Right cardiac atrium (tissue), 5 donors: ENCODE measurements around the gene EHBP1. TPM values are rescaled to one million over a fixed set of nuclear protein-coding genes. Genes with fewer than 3 reads are reported as not detected.

Source experiments
- ATAC-seq, 2 donors: fragments of 200-7000 bp; cut with Tn5 transposase; one replicate each; pipeline versions ENCODE4 v1.8.0 to v1.9.1; 2020; ENCODE audit warnings: moderate library complexity in 2 of 2, mild to moderate bottlenecking in 1 of 2
- DNase-seq, 3 donors: peaks; one replicate each; pipeline ENCODE4 v3.0.0-alpha.2; 2020
- H3K27ac ChIP-seq: one replicate; pipeline ENCODE4 v1.5.1; 2013; ENCODE audit warnings: mild to moderate bottlenecking, low read length, control low read depth, moderate library complexity
- H3K27me3 ChIP-seq: one replicate; pipeline ENCODE4 v1.6.1; 2013; ENCODE audit not compliant: control insufficient read depth, insufficient read depth
- H3K4me1 ChIP-seq: one replicate; pipeline ENCODE4 v1.6.1; 2013; ENCODE audit warnings: low read length; ENCODE audit not compliant: control insufficient read depth, insufficient read depth
- H3K4me3 ChIP-seq: one replicate; pipeline ENCODE4 v1.5.1; 2013; ENCODE audit warnings: low read length, control low read depth
- H3K9me3 ChIP-seq: one replicate; pipeline ENCODE4 v1.6.1; 2013; ENCODE audit warnings: low read length; ENCODE audit not compliant: control insufficient read depth
- WGBS: extraction: QIAGEN DNeasy Blood & Tissue Kit; methylation state at CpG from one replicate; pipeline ENCODE4 v1.1.7; 2013; 5-methylcytosine and 5-hydroxymethylcytosine counted together
- intact Hi-C, 4 donors: fragments of 100-400 bp; cut with DNase I; formaldehyde crosslinking; loops; one replicate each; pipeline versions ENCODE4 v1.11.0 to v1.14.0; 2022 to 2023
- polyA plus RNA-seq: library from polyadenylated mRNA; stranded (reverse); fragments of 200-250 nt; gene quantifications from one replicate; pipeline ENCODE4 v1.2.3, GENCODE V29; 2013
- total RNA-seq, 4 donors: library from RNA; stranded (reverse); fragmentation: NEBNext Ultra II Directional; extraction: Animal tissue kit (Norgen Biotek cat#: 25700); gene quantifications; one replicate each; pipeline ENCODE4 v1.2.1, GENCODE V29; 2021
- donor health status: healthy with polysubstance abuse.
- donor health status: DM: no; HTN: yes; CAD: no.
- donor health status: DM: no; HTN: no; CAD: no.
- donor health status: DM: no; HTN: yes; CAD: no; lungs with severe emphysema.
- donor health status: DM: yes; HTN: yes; CAD: no.

The EHBP1 gene
- total and polyA plus RNA-seq, 5 donors = 13.5 to 37.5 (median 33.2) TPM

DNA sequence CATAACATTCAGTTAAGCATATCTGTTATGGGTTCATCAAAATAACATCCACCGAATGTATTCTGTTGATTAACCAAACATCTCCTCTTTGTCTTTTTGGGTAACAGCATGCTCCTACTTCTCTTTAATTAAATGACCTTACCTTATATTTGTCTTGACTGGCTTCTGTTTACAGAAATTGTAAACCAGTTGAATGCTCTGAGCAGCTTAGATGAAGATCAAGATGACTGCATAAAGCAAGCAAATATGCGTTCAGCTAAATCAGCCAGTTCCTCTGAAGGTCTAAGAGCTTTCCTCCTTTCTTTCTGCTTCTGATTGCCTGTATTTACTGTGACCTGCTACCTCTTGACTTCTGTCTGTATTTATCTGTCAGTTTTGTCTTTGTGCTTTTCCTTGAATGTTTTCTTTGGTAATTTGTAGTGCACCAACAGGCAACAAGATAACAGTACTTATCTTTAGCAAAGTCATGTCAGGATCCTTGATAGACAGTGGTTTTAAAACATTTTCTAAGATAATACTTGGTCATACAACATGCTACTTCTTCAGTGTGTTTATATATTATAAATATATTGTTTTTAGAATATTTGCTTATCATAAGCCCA is 152.8 kb downstream of the EHBP1 start:
- 92% methylated on average over 2 of the region's 2 CpGs for WGBS
- intact Hi-C loops = no loop called here

DNA sequence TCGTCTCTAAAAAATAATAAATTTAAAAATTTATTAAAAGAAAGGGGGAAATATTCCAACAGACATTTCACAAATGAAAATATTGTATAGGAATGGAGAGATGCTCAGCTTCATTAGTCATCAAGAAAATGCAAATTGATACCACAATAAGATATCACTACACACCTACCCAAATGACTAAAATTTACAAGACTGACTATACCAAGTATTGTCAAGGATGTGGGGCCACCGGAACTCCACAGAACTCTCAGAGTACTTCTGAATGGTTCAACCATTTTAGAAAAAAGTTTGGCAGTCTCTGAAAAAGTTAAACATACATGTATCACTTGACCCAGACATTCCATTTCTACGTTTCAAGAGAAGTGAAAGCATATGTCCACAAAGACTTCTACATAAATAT is 163.4 kb downstream of the EHBP1 start:
- no peak for ATAC-seq
- 90% methylated on average over 3 of the region's 3 CpGs for WGBS
- H3K27me3 ChIP-seq = no peaks in the 10 kb centered on the region
- no peaks in the 10 kb centered on the region for H3K9me3 ChIP-seq
- no peak overlapping the region for H3K27ac ChIP-seq
- intact Hi-C loops = no loop called here
- no peak overlapping the region for H3K4me3 ChIP-seq
- H3K4me1 ChIP-seq = no peaks in the 10 kb centered on the region
- no peak for DNase-seq

More for the DNA sequence above, 152.8 kb downstream of the EHBP1 start:
- Histone ChIP-seq H3K4me3 (no peak overlapping the region), H3K4me1 (no peaks in the 10 kb centered on the region), H3K9me3 (no peaks in the 10 kb centered on the region), H3K27me3 (no peaks in the 10 kb centered on the region), H3K27ac (no peak overlapping the region)
- DNase-seq (no peak), ATAC-seq (no peak)

GRCh38 chr2:62870966-62871365 is 165.5 kb downstream of the EHBP1 start:
- no peak overlapping the region for H3K4me3 ChIP-seq
- DNase-seq (no peak), ATAC-seq (no peak)
- H3K4me1 ChIP-seq = no peaks in the 10 kb centered on the region
- 98% methylated on average over 1 of the region's 1 CpG for WGBS
- H3K27ac ChIP-seq = no peak overlapping the region
- intact Hi-C loops = no loop called here
- H3K9me3 ChIP-seq = no peaks in the 10 kb centered on the region
- H3K27me3 ChIP-seq = no peaks in the 10 kb centered on the region

DNA sequence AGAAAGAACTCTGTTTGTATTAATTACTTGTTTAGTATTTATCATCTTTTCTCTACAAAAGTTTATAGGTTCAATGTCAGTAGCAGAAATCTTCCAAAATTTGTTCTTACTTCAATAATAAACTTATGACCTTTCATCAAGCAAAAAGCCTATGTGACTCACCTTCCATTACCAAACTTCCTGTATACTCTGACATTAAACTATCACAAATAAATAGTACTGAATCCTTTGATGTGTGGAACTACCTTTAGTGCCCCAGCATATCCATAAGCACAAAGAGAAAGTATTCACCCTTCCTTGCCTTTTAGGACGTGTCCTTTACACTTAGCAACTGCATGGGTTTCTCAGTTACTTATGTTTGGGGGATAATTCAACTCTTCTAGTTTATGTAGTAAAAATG is 166.0 kb downstream of the EHBP1 start:
- no peak overlapping the region for H3K27ac ChIP-seq
- DNase-seq (no peak), ATAC-seq (no peak)
- H3K27me3 ChIP-seq = no peaks in the 10 kb centered on the region
- H3K9me3 ChIP-seq = no peaks in the 10 kb centered on the region
- no peaks in the 10 kb centered on the region for H3K4me1 ChIP-seq
- WGBS = 97% methylated on average over 1 of the region's 1 CpG
- intact Hi-C loops = no loop called here
- H3K4me3 ChIP-seq = no peak overlapping the region

DNA sequence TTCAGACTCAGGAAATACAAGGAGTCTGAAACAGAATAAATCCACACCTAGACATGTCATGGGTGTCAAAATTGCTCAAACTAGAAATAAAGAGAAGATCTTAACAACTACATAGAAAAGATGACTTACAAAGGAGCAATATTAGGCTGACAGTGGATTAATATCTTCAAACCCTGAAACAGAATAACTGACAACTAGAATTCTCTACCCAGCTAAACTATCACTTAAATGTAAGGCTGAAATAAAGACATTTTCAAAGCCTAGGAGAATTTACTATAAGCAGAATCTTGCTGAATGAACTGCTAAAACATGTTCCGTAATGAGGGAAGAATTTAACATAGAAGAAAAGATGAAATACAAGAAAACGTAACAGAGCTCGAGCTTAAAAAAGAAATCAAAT is 168.1 kb downstream of the EHBP1 start:
- Histone ChIP-seq H3K9me3 (no peaks in the 10 kb centered on the region), H3K27ac (no peak overlapping the region), H3K4me3 (no peak overlapping the region), H3K4me1 (no peaks in the 10 kb centered on the region), H3K27me3 (no peaks in the 10 kb centered on the region)
- DNase-seq (no peak), ATAC-seq (no peak)
- intact Hi-C loops = no loop called here
- WGBS = 97% methylated on average over 3 of the region's 3 CpGs

DNA sequence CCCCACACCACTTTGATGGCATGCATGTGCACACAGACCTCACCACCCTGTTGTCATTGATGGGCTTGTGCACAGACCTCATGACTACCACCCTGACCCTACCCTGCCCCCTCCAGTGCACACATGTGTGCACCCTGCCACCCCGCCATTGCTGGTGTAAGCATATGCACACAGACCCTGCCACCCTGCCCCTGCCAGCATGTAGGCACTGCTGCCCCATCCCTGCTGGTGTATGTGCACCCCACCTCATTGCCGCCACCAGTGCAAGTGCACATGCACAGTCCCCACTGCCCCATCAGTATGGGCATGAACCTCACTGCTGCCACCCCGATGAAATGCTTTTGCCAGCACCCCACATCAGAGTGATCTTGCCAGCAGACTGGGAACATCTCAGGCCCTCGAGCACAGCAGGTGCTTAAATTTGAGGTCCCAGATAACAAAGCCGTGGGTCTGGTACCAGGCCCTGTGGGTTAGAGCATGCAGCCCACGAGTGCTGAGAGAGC is 169.4 kb downstream of the EHBP1 start:
- Histone ChIP-seq H3K27ac (no peak overlapping the region), H3K4me3 (no peak overlapping the region), H3K9me3 (no peaks in the 10 kb centered on the region), H3K27me3 (no peaks in the 10 kb centered on the region), H3K4me1 (no peaks in the 10 kb centered on the region)
- intact Hi-C loops = no loop called here
- DNase-seq (peak in 1 of 3 donors; percentile 45), ATAC-seq (peak in 1 of 2 donors; percentile 16)
- WGBS = 96% methylated on average over 6 of the region's 6 CpGs

GRCh38 chr2:62881162-62881795 is 175.8 kb downstream of the EHBP1 start:
- Histone ChIP-seq H3K27me3 (no peaks in the 10 kb centered on the region), H3K9me3 (no peaks in the 10 kb centered on the region), H3K4me1 (no peaks in the 10 kb centered on the region), H3K27ac (no peak overlapping the region), H3K4me3 (no peak overlapping the region)
- 85% methylated on average over 4 of the region's 4 CpGs for WGBS
- intact Hi-C loops = no loop called here
- DNase-seq (no peak), ATAC-seq (no peak)

- DNase-seq (no peak), ATAC-seq (no peak)
- Histone ChIP-seq H3K4me1 (no peaks in the 10 kb centered on the region), H3K9me3 (no peaks in the 10 kb centered on the region), H3K4me3 (no peak overlapping the region), H3K27me3 (no peaks in the 10 kb centered on the region), H3K27ac (no peak overlapping the region)
- intact Hi-C loops = no loop called here
- WGBS = 97% methylated on average over 7 of the region's 7 CpGs
Observed at GRCh38 chr2:62883629-62884028, 178.1 kb downstream of the EHBP1 start.

DNA sequence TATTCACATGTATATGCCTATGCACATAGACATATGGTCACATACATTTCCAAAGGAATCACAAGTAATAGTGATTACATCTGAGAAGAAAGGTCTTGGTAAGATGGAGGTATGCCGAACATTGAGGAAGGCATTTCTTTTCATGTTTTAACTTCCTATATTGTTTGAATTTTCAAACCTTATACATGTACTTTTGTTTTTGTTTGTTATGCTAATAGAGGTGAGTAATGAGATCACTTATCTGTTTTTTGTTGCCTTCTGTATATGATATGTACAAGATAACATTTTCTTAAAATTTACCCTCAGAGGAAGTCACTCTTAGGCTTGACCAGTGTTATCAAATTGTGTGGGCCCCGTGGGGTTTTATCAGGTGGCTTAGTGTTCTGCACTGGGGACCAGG is 178.6 kb downstream of the EHBP1 start:
- intact Hi-C loops = no loop called here

GRCh38 chr2:62884514-62884913 is 179.0 kb downstream of the EHBP1 start:
- no peak for ATAC-seq
- no peak overlapping the region for H3K27ac ChIP-seq

More for the DNA sequence above, 178.6 kb downstream of the EHBP1 start:
- Histone ChIP-seq H3K4me1 (no peaks in the 10 kb centered on the region), H3K27me3 (no peaks in the 10 kb centered on the region), H3K27ac (no peak overlapping the region), H3K4me3 (no peak overlapping the region), H3K9me3 (no peaks in the 10 kb centered on the region)
- ATAC-seq (no peak), DNase-seq (no peak)
- WGBS = 68% methylated on average over 2 of the region's 2 CpGs

DNA sequence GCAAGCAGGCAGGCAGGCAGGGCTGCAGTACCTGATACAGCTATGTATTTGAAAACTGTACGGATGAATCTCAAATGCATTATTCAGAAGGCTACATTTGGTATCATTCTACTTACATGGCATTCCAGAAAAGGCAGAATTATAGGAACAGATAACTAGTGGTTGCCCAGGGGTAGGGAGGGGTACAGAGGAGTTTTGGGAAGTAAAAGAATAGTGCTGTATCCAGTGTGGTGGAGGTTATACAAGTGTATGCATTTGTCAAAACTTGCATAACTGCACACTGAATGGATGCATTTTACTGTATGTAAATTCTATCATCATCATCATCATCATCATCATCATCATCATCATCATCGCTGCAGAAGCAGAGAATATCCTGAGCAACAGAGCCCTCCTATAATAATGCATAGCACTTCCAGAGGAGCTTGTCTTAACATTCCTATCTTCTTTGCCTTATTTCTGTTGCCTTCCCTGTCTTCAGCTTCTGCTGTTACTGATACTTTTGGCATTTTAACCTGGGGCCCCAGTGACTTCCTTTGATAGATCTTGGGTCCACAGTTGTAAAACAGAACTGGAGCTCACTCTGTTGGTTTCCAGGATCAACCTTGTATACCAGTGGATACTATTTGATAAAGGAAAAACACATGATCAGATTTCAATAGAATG is 189.6 kb downstream of the EHBP1 start:
- Histone ChIP-seq H3K27me3 (no peaks in the 10 kb centered on the region), H3K9me3 (no peaks in the 10 kb centered on the region), H3K27ac (no peak overlapping the region), H3K4me1 (no peaks in the 10 kb centered on the region), H3K4me3 (no peak overlapping the region)
- 92% methylated on average over 2 of the region's 2 CpGs for WGBS
- intact Hi-C loops = no loop called here
- no peak for ATAC-seq
- no peak for DNase-seq

More at GRCh38 chr2:62884514-62884913, 179.0 kb downstream of the EHBP1 start:
- 56% methylated on average over 1 of the region's 1 CpG for whole genome bisulfite sequencing
- H3K27me3 ChIP-seq = no peaks in the 10 kb centered on the region
- no peak for DNase-seq
- no peaks in the 10 kb centered on the region for H3K4me1 ChIP-seq
- intact Hi-C loops = no loop called here
- no peak overlapping the region for H3K4me3 ChIP-seq
- H3K9me3 ChIP-seq = no peaks in the 10 kb centered on the region
